ENCODE measurements around the gene DDX4.

The DDX4 gene

GRCh38 chr5:55699041-55699688, 38.7 kb upstream of the DDX4 start:
- ChIA-PET POLR2A (no interaction called here), CTCF (interaction anchor here (1.0 to 1.4 kb wide), 2 partner anchors 8 to 523 kb away, joined by 3 to 5 read pairs; no protein-coding TSS in a partner anchor)
- DNase-seq (ENCODE audit: extremely low spot score): peak; percentile 29
- TF ChIP-seq CTCF (IDR thresholded peaks at IDR 0.05; ENCODE audit: control extremely low read depth, extremely low read depth, low read depth, missing control alignments): no peak

GRCh38 chr5:55700745-55701144, 37.1 kb upstream of the DDX4 start:
- TF ChIP-seq CTCF (IDR thresholded peaks at IDR 0.05; ENCODE audit: control extremely low read depth, extremely low read depth, low read depth, missing control alignments): no peak
- CTCF ChIA-PET: interaction anchor here (1.0 to 1.9 kb wide), 5 partner anchors 9 to 475 kb away, joined by 3 to 10 read pairs (median 3); no protein-coding TSS in a partner anchor
- DNase-seq (ENCODE audit: extremely low spot score): no peak
- POLR2A ChIA-PET: interaction anchor here (0.5 kb wide), 1 partner anchor 20 kb away, joined by 4 read pairs; no protein-coding TSS in a partner anchor

- ChIA-PET CTCF (interaction anchor here (1.0 to 1.9 kb wide), 5 partner anchors 10 to 475 kb away, joined by 3 to 10 read pairs (median 4); no protein-coding TSS in a partner anchor), POLR2A (interaction anchor here (0.5 kb wide), 1 partner anchor 19 kb away, joined by 4 read pairs; no protein-coding TSS in a partner anchor)
- TF ChIP-seq CTCF (IDR thresholded peaks at IDR 0.05; ENCODE audit: control extremely low read depth, extremely low read depth, low read depth, missing control alignments): no peak
- no peak for DNase-seq (ENCODE audit: extremely low spot score)
Measured at GRCh38 chr5:55701462-55702103, 36.3 kb upstream of the DDX4 start.

GRCh38 chr5:55702598-55703345, 35.1 kb upstream of the DDX4 start:
- CTCF ChIA-PET: interaction anchor here (2.0 kb wide), 1 partner anchor 11 kb away, joined by 9 read pairs; no protein-coding TSS in a partner anchor
- POLR2A ChIA-PET: no interaction called here

GRCh38 chr5:55706230-55706629, 31.6 kb upstream of the DDX4 start:
- no peak for DNase-seq (ENCODE audit: extremely low spot score)
- ChIA-PET CTCF (interaction anchor here (1.2 to 1.6 kb wide), 2 partner anchors 15 to 362 kb away, joined by 3 to 6 read pairs; no protein-coding TSS in a partner anchor), POLR2A (no interaction called here)
- TF ChIP-seq CTCF (IDR thresholded peaks at IDR 0.05; ENCODE audit: control extremely low read depth, extremely low read depth, low read depth, missing control alignments): no peak

More at GRCh38 chr5:55702598-55703345, 35.1 kb upstream of the DDX4 start:
- DNase-seq (ENCODE audit: extremely low spot score): peak; percentile 25
- no peak for TF ChIP-seq CTCF (IDR thresholded peaks at IDR 0.05; ENCODE audit: control extremely low read depth, extremely low read depth, low read depth, missing control alignments)

GRCh38 chr5:55708732-55709131, 29.1 kb upstream of the DDX4 start:
- ChIA-PET CTCF (no interaction called here), POLR2A (no interaction called here)
- TF ChIP-seq CTCF (IDR thresholded peaks at IDR 0.05; ENCODE audit: control extremely low read depth, extremely low read depth, low read depth, missing control alignments): no peak
- DNase-seq (ENCODE audit: extremely low spot score): no peak
